ENCODE measurements around the gene ATL1. TPM values are rescaled to one million over a fixed set of nuclear protein-coding genes. Genes with fewer than 3 reads are reported as not detected.

Gene ATL1
- total and polyA plus RNA-seq, 4 donors: 2.0 to 8.7 (median 4.7) TPM

DNA sequence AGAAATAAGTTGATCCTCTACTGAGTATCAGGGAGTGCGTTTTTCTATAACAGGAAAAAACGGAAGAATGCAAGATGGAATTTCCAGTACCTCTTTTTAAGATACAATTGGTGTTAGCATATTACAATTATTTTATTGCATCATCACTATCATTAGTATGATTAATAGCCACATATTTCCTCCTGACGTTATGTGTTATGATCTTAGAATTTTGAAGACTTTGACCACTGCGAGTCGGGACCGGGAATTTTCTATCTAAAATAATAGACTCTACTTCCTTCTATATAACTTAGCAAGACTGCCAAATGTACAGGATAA, 108.8 kb downstream of the ATL1 start:
- ATAC-seq (ENCODE audit: insufficient read depth, low FRiP score): no peak
- H3K9ac ChIP-seq (ENCODE audit: insufficient read depth in 1 of 2, low read length in 2 of 2): peak overlapping the region in 1 of 2 donors; percentile 70
- H3K27me3 ChIP-seq (ENCODE audit: control insufficient read depth in 3 of 3, insufficient read depth in 3 of 3, low read length in 2 of 3): no peaks in the 10 kb centered on the region
- no peaks in the 10 kb centered on the region for H3K9me3 ChIP-seq (ENCODE audit: control insufficient read depth in 4 of 4, insufficient read depth in 3 of 4, low read length in 3 of 4)
- TF ChIP-seq, protein P1, sequence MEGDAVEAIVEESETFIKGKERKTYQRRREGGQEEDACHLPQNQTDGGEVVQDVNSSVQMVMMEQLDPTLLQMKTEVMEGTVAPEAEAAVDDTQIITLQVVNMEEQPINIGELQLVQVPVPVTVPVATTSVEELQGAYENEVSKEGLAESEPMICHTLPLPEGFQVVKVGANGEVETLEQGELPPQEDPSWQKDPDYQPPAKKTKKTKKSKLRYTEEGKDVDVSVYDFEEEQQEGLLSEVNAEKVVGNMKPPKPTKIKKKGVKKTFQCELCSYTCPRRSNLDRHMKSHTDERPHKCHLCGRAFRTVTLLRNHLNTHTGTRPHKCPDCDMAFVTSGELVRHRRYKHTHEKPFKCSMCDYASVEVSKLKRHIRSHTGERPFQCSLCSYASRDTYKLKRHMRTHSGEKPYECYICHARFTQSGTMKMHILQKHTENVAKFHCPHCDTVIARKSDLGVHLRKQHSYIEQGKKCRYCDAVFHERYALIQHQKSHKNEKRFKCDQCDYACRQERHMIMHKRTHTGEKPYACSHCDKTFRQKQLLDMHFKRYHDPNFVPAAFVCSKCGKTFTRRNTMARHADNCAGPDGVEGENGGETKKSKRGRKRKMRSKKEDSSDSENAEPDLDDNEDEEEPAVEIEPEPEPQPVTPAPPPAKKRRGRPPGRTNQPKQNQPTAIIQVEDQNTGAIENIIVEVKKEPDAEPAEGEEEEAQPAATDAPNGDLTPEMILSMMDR (IDR thresholded peaks at IDR 0.05; ENCODE audit: control extremely low read depth, extremely low read depth): no peak
- H3K4me1 ChIP-seq (ENCODE audit: control insufficient read depth in 5 of 5, insufficient read depth in 5 of 5, low read length in 5 of 5): peaks cover 0 to 22% (median 6%) of the 10 kb centered on the region in 5 donors
- 6 to 7% methylated on average over 6 of the region's 6 CpGs for WGBS, 2 donors
- H3K36me3 ChIP-seq (ENCODE audit: control insufficient read depth in 4 of 4, insufficient read depth in 4 of 4, low read length in 4 of 4): peaks cover 0 to 7% (median 2%) of the 10 kb centered on the region in 4 donors
- no peak for DNase-seq
- peak overlapping the region; percentile 72 for H3K4me3 ChIP-seq
- H3K27ac ChIP-seq (ENCODE audit: low read depth in 1 of 2, low read length in 1 of 2): peak overlapping the region; percentile 97 to 99

DNA sequence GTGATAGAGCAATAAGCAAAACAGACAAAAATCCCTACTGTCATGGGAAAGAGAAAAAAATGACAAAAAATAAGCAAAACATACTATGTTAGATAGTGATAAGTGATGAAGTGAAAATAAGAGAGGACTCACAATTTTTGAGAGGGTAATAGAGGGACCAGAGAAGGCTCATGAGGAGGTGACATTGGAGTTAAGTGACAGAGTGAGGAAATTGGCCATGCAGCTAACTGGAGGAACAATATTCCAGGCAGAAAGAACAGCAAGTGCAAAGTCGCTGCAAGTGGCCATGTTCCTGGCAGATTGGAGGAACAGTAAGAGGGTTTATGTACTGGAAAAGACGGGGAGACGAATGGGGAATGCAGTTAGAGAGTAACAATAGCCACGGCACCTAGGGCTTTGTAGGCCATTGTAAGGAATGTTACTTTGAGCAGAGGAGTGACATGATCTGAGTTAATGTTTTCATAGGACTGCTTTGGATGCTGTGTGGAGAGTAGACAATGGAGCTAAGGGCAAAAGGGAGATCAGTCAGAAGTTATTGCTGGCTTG, 109.6 kb downstream of the ATL1 start:
- Histone ChIP-seq H3K9ac (ENCODE audit: insufficient read depth in 1 of 2, low read length in 2 of 2) (no peak overlapping the region), H3K36me3 (ENCODE audit: control insufficient read depth in 4 of 4, insufficient read depth in 4 of 4, low read length in 4 of 4) (peaks cover 0 to 4% (median 2%) of the 10 kb centered on the region in 4 donors), H3K9me3 (ENCODE audit: control insufficient read depth in 4 of 4, insufficient read depth in 3 of 4, low read length in 3 of 4) (no peaks in the 10 kb centered on the region), H3K27ac (ENCODE audit: low read depth in 1 of 2, low read length in 1 of 2) (no peak overlapping the region), H3K27me3 (ENCODE audit: control insufficient read depth in 3 of 3, insufficient read depth in 3 of 3, low read length in 2 of 3) (no peaks in the 10 kb centered on the region), H3K4me1 (ENCODE audit: control insufficient read depth in 5 of 5, insufficient read depth in 5 of 5, low read length in 5 of 5) (peaks cover 0 to 22% (median 4%) of the 10 kb centered on the region in 5 donors), H3K4me3 (no peak overlapping the region)
- TF ChIP-seq, protein P1 (IDR thresholded peaks at IDR 0.05; ENCODE audit: control extremely low read depth, extremely low read depth): no peak
- 94 to 96% methylated on average over 4 of the region's 4 CpGs for WGBS, 2 donors
- ATAC-seq (ENCODE audit: insufficient read depth, low FRiP score) (no peak), DNase-seq (no peak)

DNA sequence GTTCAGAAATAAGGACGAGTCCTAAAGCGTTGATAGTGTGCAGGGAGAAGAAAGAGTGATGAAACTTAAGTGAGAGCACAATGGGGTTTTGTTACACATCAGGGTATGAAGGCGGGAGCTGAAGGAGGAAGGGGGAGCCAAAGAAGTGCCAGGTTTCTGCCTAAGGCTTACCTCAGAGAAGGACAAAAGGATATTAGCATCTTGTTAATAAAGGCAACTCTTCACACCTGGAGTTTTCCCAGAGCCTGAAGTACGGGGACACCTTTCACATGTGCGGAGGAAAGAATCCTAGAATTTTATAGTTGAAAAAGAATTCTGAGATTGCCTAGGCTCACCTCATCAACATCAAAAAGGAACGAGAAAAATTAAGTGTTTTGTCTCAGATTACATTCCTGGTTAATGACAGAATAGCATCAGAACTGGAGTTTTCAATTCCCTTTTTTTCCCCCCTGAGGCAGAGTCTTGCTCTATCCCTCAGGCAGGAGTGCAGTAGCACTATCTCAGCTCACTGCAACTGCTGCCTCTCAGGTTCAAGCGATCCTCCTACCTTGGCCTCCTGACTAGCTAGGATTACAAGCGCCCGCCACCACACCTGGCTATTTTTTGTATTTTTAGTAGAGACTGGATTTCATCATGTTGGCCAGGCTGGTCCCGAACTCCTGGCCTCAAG, 110.4 kb downstream of the ATL1 start:
- DNase-seq: no peak
- Histone ChIP-seq H3K27ac (ENCODE audit: low read depth in 1 of 2, low read length in 1 of 2) (no peak overlapping the region), H3K9ac (ENCODE audit: insufficient read depth in 1 of 2, low read length in 2 of 2) (no peak overlapping the region), H3K4me3 (no peak overlapping the region), H3K27me3 (ENCODE audit: control insufficient read depth in 3 of 3, insufficient read depth in 3 of 3, low read length in 2 of 3) (no peaks in the 10 kb centered on the region), H3K4me1 (ENCODE audit: control insufficient read depth in 5 of 5, insufficient read depth in 5 of 5, low read length in 5 of 5) (peaks cover 0 to 22% (median 1%) of the 10 kb centered on the region in 5 donors), H3K9me3 (ENCODE audit: control insufficient read depth in 4 of 4, insufficient read depth in 3 of 4, low read length in 3 of 4) (no peaks in the 10 kb centered on the region), H3K36me3 (ENCODE audit: control insufficient read depth in 4 of 4, insufficient read depth in 4 of 4, low read length in 4 of 4) (no peaks in the 10 kb centered on the region)
- TF ChIP-seq, protein P1 (IDR thresholded peaks at IDR 0.05; ENCODE audit: control extremely low read depth, extremely low read depth): no peak
- no peak for ATAC-seq (ENCODE audit: insufficient read depth, low FRiP score)
- 86 to 87% methylated on average over 10 of the region's 10 CpGs for WGBS, 2 donors
